ENCODE data around the gene STK35. TPM values are rescaled to one million over a fixed set of nuclear protein-coding genes. Genes with fewer than 3 reads are reported as not detected.

The STK35 gene
- total and polyA plus RNA-seq, 2 donors (not counting 3 experiments of a cell fraction or from before 2014, with no cell fraction given): 10.2 to 17.5 TPM

DNA sequence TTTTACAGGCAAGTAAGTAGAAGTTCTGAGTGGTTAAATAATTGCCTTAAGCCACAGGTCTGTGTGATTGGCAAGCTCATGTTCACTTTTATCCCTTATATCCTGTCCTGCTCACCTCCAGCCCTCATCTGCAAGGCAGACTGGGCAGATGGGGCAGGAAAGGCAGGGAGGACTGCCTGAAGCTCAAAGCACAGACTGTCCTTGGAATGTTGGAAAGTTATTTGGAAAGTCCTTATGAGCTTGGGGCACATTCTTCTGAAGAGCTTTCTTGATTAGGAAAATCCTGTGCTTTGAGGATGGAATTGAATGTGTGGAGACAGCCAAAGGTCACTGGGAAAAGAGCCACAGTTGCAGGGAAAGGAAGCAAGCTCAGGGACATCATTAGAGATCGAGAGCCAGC lies 48.9 kb upstream of the STK35 start:
- dilution Hi-C loops (cut with MboI; ENCODE audit: extremely low pct_ligation_motif_present, low sequenced_read_pairs): no loop called here
- FAIRE-seq (no peak), DNase-seq (ENCODE audit: low read depth, low spot score) (no peak)
- Histone ChIP-seq H3K9me3 (replicated peaks; ENCODE audit: control insufficient read depth, insufficient read depth, low read length) (no peaks in the 10 kb centered on the region), H4K20me1 (replicated peaks; ENCODE audit: control insufficient read depth, extremely low read depth, insufficient read depth, low read length) (no peaks in the 10 kb centered on the region), H3K4me1 (ENCODE audit: control insufficient read depth, extremely low read depth, insufficient read depth, low read length) (no peaks in the 10 kb centered on the region), H2AFZ (ENCODE audit: low read depth, low read length) (no peak overlapping the region), H3K36me3 (ENCODE audit: control insufficient read depth in 2 of 2, extremely low read depth in 1 of 2, insufficient read depth in 2 of 2, low read length in 2 of 2) (no peaks in the 10 kb centered on the region), H3K27ac (ENCODE audit: insufficient read depth, low read depth, low read length) (no peak overlapping the region), H3K79me2 (ENCODE audit: control insufficient read depth, insufficient read depth, low read length) (no peaks in the 10 kb centered on the region), H3K27me3 (ENCODE audit: control insufficient read depth in 2 of 2, insufficient read depth in 2 of 2, low read length in 2 of 2) (no peaks in the 10 kb centered on the region), H3K9ac (replicated peaks; ENCODE audit: extremely low read depth, insufficient read depth, low read length) (no peak overlapping the region), H3K4me2 (ENCODE audit: insufficient read depth, low read length) (no peak overlapping the region), H3K9me1 (replicated peaks; ENCODE audit: control insufficient read depth, extremely low read depth, insufficient read depth, low read length) (no peaks in the 10 kb centered on the region), H3K4me3 (replicated peaks in 1 of 3; ENCODE audit: insufficient read depth in 1 of 3, low read depth in 1 of 3, low read length in 3 of 3) (no peak overlapping the region)
- intact Hi-C loops (cut with micrococcal nuclease): no loop called here
- ChIA-PET CTCF (interaction anchor here (0.9 to 1.2 kb wide), 2 partner anchors 119 to 133 kb away, joined by 3 read pairs; no protein-coding TSS in a partner anchor), POLR2A (no interaction called here)
- TF ChIP-seq, protein P1, sequence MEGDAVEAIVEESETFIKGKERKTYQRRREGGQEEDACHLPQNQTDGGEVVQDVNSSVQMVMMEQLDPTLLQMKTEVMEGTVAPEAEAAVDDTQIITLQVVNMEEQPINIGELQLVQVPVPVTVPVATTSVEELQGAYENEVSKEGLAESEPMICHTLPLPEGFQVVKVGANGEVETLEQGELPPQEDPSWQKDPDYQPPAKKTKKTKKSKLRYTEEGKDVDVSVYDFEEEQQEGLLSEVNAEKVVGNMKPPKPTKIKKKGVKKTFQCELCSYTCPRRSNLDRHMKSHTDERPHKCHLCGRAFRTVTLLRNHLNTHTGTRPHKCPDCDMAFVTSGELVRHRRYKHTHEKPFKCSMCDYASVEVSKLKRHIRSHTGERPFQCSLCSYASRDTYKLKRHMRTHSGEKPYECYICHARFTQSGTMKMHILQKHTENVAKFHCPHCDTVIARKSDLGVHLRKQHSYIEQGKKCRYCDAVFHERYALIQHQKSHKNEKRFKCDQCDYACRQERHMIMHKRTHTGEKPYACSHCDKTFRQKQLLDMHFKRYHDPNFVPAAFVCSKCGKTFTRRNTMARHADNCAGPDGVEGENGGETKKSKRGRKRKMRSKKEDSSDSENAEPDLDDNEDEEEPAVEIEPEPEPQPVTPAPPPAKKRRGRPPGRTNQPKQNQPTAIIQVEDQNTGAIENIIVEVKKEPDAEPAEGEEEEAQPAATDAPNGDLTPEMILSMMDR (IDR thresholded peaks at IDR 0.05; ENCODE audit: extremely low read depth in 1 of 2, insufficient read depth in 1 of 2, low read depth in 1 of 2, low read length in 2 of 2): no peak
- TF ChIP-seq JUN (IDR thresholded peaks at IDR 0.05; ENCODE audit: borderline replicate concordance, insufficient read depth, insufficient read length, low read depth) (no peak), MYC (IDR thresholded peaks at IDR 0.05; ENCODE audit: low read depth, low read length) (no peak), GATA2 (IDR thresholded peaks at IDR 0.05; ENCODE audit: insufficient read depth, insufficient read length, low read depth, low read length) (no peak), POLR2A (IDR thresholded peaks at IDR 0.05; ENCODE audit: low read depth, low read length) (no peak), POLR2AphosphoS5 (IDR thresholded peaks at IDR 0.05; ENCODE audit: insufficient read depth, low read depth, low read length) (no peak), EZH2 (IDR thresholded peaks at IDR 0.05; ENCODE audit: borderline replicate concordance, low read depth, low read length, severe bottlenecking) (no peak)
- TF ChIP-seq, protein P2, sequence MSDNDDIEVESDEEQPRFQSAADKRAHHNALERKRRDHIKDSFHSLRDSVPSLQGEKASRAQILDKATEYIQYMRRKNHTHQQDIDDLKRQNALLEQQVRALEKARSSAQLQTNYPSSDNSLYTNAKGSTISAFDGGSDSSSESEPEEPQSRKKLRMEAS (IDR thresholded peaks at IDR 0.05; ENCODE audit: insufficient read depth, insufficient read length): no peak
- no TSS peak for BruUV-seq (replicated peaks)

All from endothelial cell of umbilical vein (primary cell).